Hepatocyte (in vitro differentiated cells): ENCODE measurements around the gene ISL1. TPM values are rescaled to one million over a fixed set of nuclear protein-coding genes. Genes with fewer than 3 reads are reported as not detected.

Source experiments
- DNase-seq: peaks from one replicate; pipeline ENCODE4 v3.0.0-alpha.2; 2016; ENCODE audit warnings: low spot score
- H2AFZ ChIP-seq: fragments of 200-600 bp; sonication (generic); 2 replicates; pipeline ENCODE4 v1.6.0; 2016; ENCODE audit warnings: antibody characterized with exemption, mild to moderate bottlenecking
- H3K27ac ChIP-seq: fragments of 200-600 bp; sonication (generic); 2 replicates; pipeline ENCODE4 v1.5.1; 2016; ENCODE audit warnings: mild to moderate bottlenecking
- H3K27me3 ChIP-seq: fragments of 200-600 bp; sonication (generic); 2 replicates; pipeline ENCODE4 v1.6.1; 2016
- H3K36me3 ChIP-seq: fragments of 200-600 bp; sonication (generic); replicated peaks from 2 replicates; pipeline ENCODE4 v1.5.1; 2016; ENCODE audit warnings: low read depth; ENCODE audit not compliant: insufficient read depth
- H3K4me1 ChIP-seq: fragments of 200-600 bp; sonication (generic); 2 replicates; pipeline ENCODE4 v1.5.1; 2016; ENCODE audit warnings: mild to moderate bottlenecking, moderate library complexity; ENCODE audit not compliant: insufficient read depth
- H3K4me2 ChIP-seq: fragments of 200-600 bp; sonication (generic); 2 replicates; pipeline ENCODE4 v1.6.0; 2016
- H3K4me3 ChIP-seq: fragments of 200-600 bp; sonication (generic); 2 replicates; pipeline ENCODE4 v1.5.1; 2016; ENCODE audit warnings: mild to moderate bottlenecking
- H3K79me2 ChIP-seq: fragments of 200-600 bp; sonication (generic); 2 replicates; pipeline ENCODE4 v1.6.0; 2017; ENCODE audit warnings: mild to moderate bottlenecking
- H3K9me2 ChIP-seq: fragments of 200-600 bp; sonication (generic); replicated peaks from 2 replicates; pipeline ENCODE4 v1.6.0; 2017; ENCODE audit warnings: mild to moderate bottlenecking; ENCODE audit not compliant: insufficient read depth
- H3K9me3 ChIP-seq: fragments of 200-600 bp; sonication (generic); 2 replicates; pipeline ENCODE4 v1.5.1; 2016; ENCODE audit warnings: low read depth, mild to moderate bottlenecking
- H4K20me1 ChIP-seq: fragments of 200-600 bp; sonication (generic); 2 replicates; pipeline ENCODE4 v1.6.0; 2016; ENCODE audit warnings: mild to moderate bottlenecking; ENCODE audit not compliant: insufficient read depth, poor library complexity, severe bottlenecking
- CTCF ChIP-seq: fragments of 200-600 bp; sonication (generic); IDR thresholded peaks from 2 replicates; pipeline ENCODE4 v1.5.1; 2016; ENCODE audit warnings: antibody characterized with exemption, mild to moderate bottlenecking; ENCODE audit not compliant: poor library complexity
- EZH2 ChIP-seq: fragments of 200-600 bp; sonication (generic); IDR thresholded peaks from 2 replicates; pipeline ENCODE4 v1.6.1; 2016; ENCODE audit warnings: antibody characterized with exemption, mild to moderate bottlenecking, borderline replicate concordance
- EZH2phosphoT487 ChIP-seq: fragments of 200-600 bp; sonication (generic); IDR thresholded peaks from one replicate; pipeline ENCODE4 v1.6.1; 2018; ENCODE audit warnings: antibody characterized with exemption, mild to moderate bottlenecking, low read depth, moderate library complexity; ENCODE audit not compliant: unreplicated experiment, severe bottlenecking
- polyA plus RNA-seq: library from polyadenylated mRNA; unstranded; fragments of >200 nt; fragmentation: Nextera tagmentation; extraction: Ambion mirVana; gene quantifications from 2 replicates; pipeline ENCODE4 v1.2.1, GENCODE V29; 2016
- total RNA-seq: library from RNA; depleted of rRNA; stranded (reverse); fragments of >200 nt; gene quantifications from 2 replicates; pipeline ENCODE4 v1.2.3, GENCODE V29; 2014

ISL1 gene
- total and polyA plus RNA-seq, 2 experiments from 2014 or later = 22.0 to 29.1 TPM

GRCh38 chr5:51439232-51439631 lies 56.0 kb downstream of the ISL1 start:
- no peaks in the 10 kb centered on the region for H3K9me2 ChIP-seq
- no peaks in the 10 kb centered on the region for H4K20me1 ChIP-seq
- H3K9me3 ChIP-seq = no peaks in the 10 kb centered on the region
- no peak for TF ChIP-seq EZH2phosphoT487
- TF ChIP-seq EZH2 = no peak
- TF ChIP-seq CTCF = no peak
- DNase-seq = no peak
- H3K4me3 ChIP-seq = no peak overlapping the region
- no peaks in the 10 kb centered on the region for H3K36me3 ChIP-seq
- no peaks in the 10 kb centered on the region for H3K79me2 ChIP-seq
- H3K27ac ChIP-seq = no peak overlapping the region
- no peak overlapping the region for H3K4me2 ChIP-seq
- no peaks in the 10 kb centered on the region for H3K4me1 ChIP-seq
- H3K27me3 ChIP-seq = no peaks in the 10 kb centered on the region
- H2AFZ ChIP-seq = no peak overlapping the region
